Measurements from ENCODE around the gene OPCML.

OPCML gene

GRCh38 chr11:132486060-132486459 lies 1046.2 kb downstream of the OPCML start:
- no peak for DNase-seq (ENCODE audit: low read depth)

- DNase-seq (ENCODE audit: low read depth) = no peak
These were observed 1057.3 kb downstream of the OPCML start for GRCh38 chr11:132475026-132475425.

GRCh38 chr11:132472411-132473172 lies 1059.7 kb downstream of the OPCML start:
- no peak for DNase-seq (ENCODE audit: low read depth)

- no peak for DNase-seq (ENCODE audit: low read depth)
These were observed 1060.8 kb downstream of the OPCML start for GRCh38 chr11:132471466-132471865.

GRCh38 chr11:132466983-132467382 lies 1065.3 kb downstream of the OPCML start:
- DNase-seq (ENCODE audit: low read depth) = no peak

GRCh38 chr11:132464939-132465338 lies 1067.4 kb downstream of the OPCML start:
- no peak for DNase-seq (ENCODE audit: low read depth)

- DNase-seq (ENCODE audit: low read depth) = no peak
These were observed 1068.3 kb downstream of the OPCML start for GRCh38 chr11:132464003-132464342.

GRCh38 chr11:132463295-132464002 lies 1068.9 kb downstream of the OPCML start:
- no peak for DNase-seq (ENCODE audit: low read depth)

- DNase-seq (ENCODE audit: low read depth) = no peak
These were observed 1072.6 kb downstream of the OPCML start for GRCh38 chr11:132459736-132460135.

GRCh38 chr11:132457445-132457844 lies 1074.9 kb downstream of the OPCML start:
- no peak for DNase-seq (ENCODE audit: low read depth)

- no peak for DNase-seq (ENCODE audit: low read depth)
These were observed 1075.5 kb downstream of the OPCML start for GRCh38 chr11:132456751-132457328.

GRCh38 chr11:132455044-132455443 lies 1077.3 kb downstream of the OPCML start:
- no peak for DNase-seq (ENCODE audit: low read depth)

- DNase-seq (ENCODE audit: low read depth) = no peak
These were observed 1078.9 kb downstream of the OPCML start for GRCh38 chr11:132453406-132453805.

- DNase-seq (ENCODE audit: low read depth) = no peak
These were observed 1079.7 kb downstream of the OPCML start for GRCh38 chr11:132452616-132453015.

GRCh38 chr11:132451942-132452601 lies 1080.2 kb downstream of the OPCML start:
- DNase-seq (ENCODE audit: low read depth) = no peak

- DNase-seq (ENCODE audit: low read depth) = no peak
These were observed 1081.7 kb downstream of the OPCML start for GRCh38 chr11:132450631-132451030.

- no peak for DNase-seq (ENCODE audit: low read depth)
These were observed 1083.8 kb downstream of the OPCML start for GRCh38 chr11:132448334-132448995.

- DNase-seq (ENCODE audit: low read depth) = no peak
These were observed 1084.5 kb downstream of the OPCML start for GRCh38 chr11:132447761-132448160.

GRCh38 chr11:132445859-132446291 lies 1086.4 kb downstream of the OPCML start:
- no peak for DNase-seq (ENCODE audit: low read depth)

GRCh38 chr11:132444911-132445310 lies 1087.4 kb downstream of the OPCML start:
- DNase-seq (ENCODE audit: low read depth) = no peak

- no peak for DNase-seq (ENCODE audit: low read depth)
These were observed 1092.5 kb downstream of the OPCML start for GRCh38 chr11:132439711-132440255.

GRCh38 chr11:132438418-132438817 lies 1093.9 kb downstream of the OPCML start:
- no peak for DNase-seq (ENCODE audit: low read depth)

Data from T follicular helper cell (primary cell).